ENCODE data around the gene CAD.

- TF ChIP-seq POLR2AphosphoS2 (IDR thresholded peaks at IDR 0.05; ENCODE audit: low read depth, low read length) (no peak), SRF (IDR thresholded peaks at IDR 0.05; ENCODE audit: low read depth in 2 of 2, low read length in 2 of 2) (no peak), CTCF (IDR thresholded peaks at IDR 0.05 in 2 of 3, conservative IDR thresholded peaks at IDR 0.05 in 1 of 3; ENCODE audit: control insufficient read depth in 2 of 3, extremely low read depth in 1 of 3, insufficient read depth in 1 of 3, low read depth in 3 of 3, low read length in 3 of 3) (no peak), TAF1 (IDR thresholded peaks at IDR 0.05; ENCODE audit: borderline replicate concordance, low read depth, low read length) (no peak), CBX5 (IDR thresholded peaks at IDR 0.05; ENCODE audit: low read depth) (no peak), CHD1 (IDR thresholded peaks at IDR 0.05; ENCODE audit: low read depth, low read length) (no peak), HDAC6 (IDR thresholded peaks at IDR 0.05; ENCODE audit: unreplicated experiment) (no peak), BHLHE40 (IDR thresholded peaks at IDR 0.05; ENCODE audit: borderline replicate concordance in 1 of 2, low read depth in 2 of 2, low read length in 1 of 2) (no peak), POLR2AphosphoS5 (IDR thresholded peaks at IDR 0.05; ENCODE audit: low read length) (no peak), ESRRA (IDR thresholded peaks at IDR 0.05; ENCODE audit: low read length) (no peak)
- TF ChIP-seq, protein P1, sequence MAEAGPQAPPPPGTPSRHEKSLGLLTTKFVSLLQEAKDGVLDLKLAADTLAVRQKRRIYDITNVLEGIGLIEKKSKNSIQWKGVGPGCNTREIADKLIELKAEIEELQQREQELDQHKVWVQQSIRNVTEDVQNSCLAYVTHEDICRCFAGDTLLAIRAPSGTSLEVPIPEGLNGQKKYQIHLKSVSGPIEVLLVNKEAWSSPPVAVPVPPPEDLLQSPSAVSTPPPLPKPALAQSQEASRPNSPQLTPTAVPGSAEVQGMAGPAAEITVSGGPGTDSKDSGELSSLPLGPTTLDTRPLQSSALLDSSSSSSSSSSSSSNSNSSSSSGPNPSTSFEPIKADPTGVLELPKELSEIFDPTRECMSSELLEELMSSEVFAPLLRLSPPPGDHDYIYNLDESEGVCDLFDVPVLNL (IDR thresholded peaks at IDR 0.05; ENCODE audit: low read depth, low read length), result no peak
These were observed 46.4 kb downstream of the CAD start for GRCh38 chr2:27263287-27264252.

Measured in GM12878 (cell line).